ENCODE measurements around the gene CISD1. TPM values are rescaled to one million over a fixed set of nuclear protein-coding genes. Genes with fewer than 3 reads are reported as not detected.
"Not testable (repeated sequence)": the region's sequence is repeated elsewhere in the genome, so short reads cannot be mapped to it uniquely, and the experiment has no call there.

CISD1 gene
- 10 to 100 TPM; 42.3 to 44.0 TPM for total RNA-seq

GRCh38 chr10:58268946-58269781, at the start of gene CISD1:
Gene CISD1 (plus strand): TSS chr10:58269162. CDS start chr10:58269274, 112 bp downstream.
- intact Hi-C loops (cut with micrococcal nuclease), result loop anchor here (1.0 to 2.0 kb wide), 6 partner anchors 13 to 1908 kb away; partner anchors contain the start of genes CCDC6, TFAM, UBE2D1 and ZWINT
- no peaks in the 10 kb centered on the region for H3K36me3 Mint-ChIP-seq
- peak; percentile 96 for DNase-seq
- ChIA-PET POLR2A (interaction anchor here (1.1 to 2.0 kb wide), 3 partner anchors 10 to 116 kb away, joined by 3 to 13 read pairs (median 3); partner anchors contain the start of gene TFAM), CTCF (interaction anchor here (1.0 to 1.8 kb wide), 5 partner anchors 8 to 116 kb away, joined by 3 to 8 read pairs (median 4); partner anchors contain the start of gene TFAM)
- no peaks in the 10 kb centered on the region for H3K9me3 Mint-ChIP-seq
- no peaks in the 10 kb centered on the region for H3K27me3 Mint-ChIP-seq
- peaks cover 24% of the 10 kb centered on the region for H3K4me1 Mint-ChIP-seq (ENCODE audit: low read depth)
- peak within 1 kb of the TSS; percentile 84 for H3K4me3 Mint-ChIP-seq
- H3K27ac Mint-ChIP-seq, result peak within 1 kb of the TSS; percentile 94

- Mint-ChIP-seq H3K4me3 (no peak overlapping the region), H3K4me1 (ENCODE audit: low read depth) (no peaks in the 10 kb centered on the region), H3K27me3 (no peaks in the 10 kb centered on the region), H3K9me3 (no peaks in the 10 kb centered on the region), H3K27ac (no peak overlapping the region), H3K36me3 (peaks cover 24% of the 10 kb centered on the region)
- CTCF ChIA-PET, result no interaction called here
- POLR2A ChIA-PET, result no interaction called here
- DNase-seq, result no peak
- intact Hi-C loops (cut with micrococcal nuclease), result no loop called here
Measured at GRCh38 chr10:58219875-58220274, 49.1 kb upstream of the CISD1 start.

GRCh38 chr10:58220769-58221451, 48.1 kb upstream of the CISD1 start:
- intact Hi-C loops (cut with micrococcal nuclease), result no loop called here
- H3K27ac Mint-ChIP-seq, result no peak overlapping the region
- no peaks in the 10 kb centered on the region for H3K4me1 Mint-ChIP-seq (ENCODE audit: low read depth)
- no peak for DNase-seq
- no peaks in the 10 kb centered on the region for H3K9me3 Mint-ChIP-seq
- ChIA-PET POLR2A (no interaction called here), CTCF (interaction anchor here (1.0 kb wide), 1 partner anchor 38 kb away, joined by 3 read pairs; no protein-coding TSS in a partner anchor)
- H3K4me3 Mint-ChIP-seq, result no peak overlapping the region
- H3K27me3 Mint-ChIP-seq, result no peaks in the 10 kb centered on the region
- peaks cover 22% of the 10 kb centered on the region for H3K36me3 Mint-ChIP-seq

- DNase-seq, result no peak
- intact Hi-C loops (cut with micrococcal nuclease), result no loop called here
- Mint-ChIP-seq H3K9me3 (no peaks in the 10 kb centered on the region), H3K27me3 (no peaks in the 10 kb centered on the region), H3K36me3 (peaks cover 31% of the 10 kb centered on the region), H3K27ac (no peak overlapping the region), H3K4me3 (no peak overlapping the region), H3K4me1 (ENCODE audit: low read depth) (no peaks in the 10 kb centered on the region)
- ChIA-PET POLR2A (no interaction called here), CTCF (no interaction called here)
Measured at GRCh38 chr10:58225654-58226053, 43.3 kb upstream of the CISD1 start.

- DNase-seq; intact Hi-C loops (cut with micrococcal nuclease); H3K27me3 Mint-ChIP-seq; H3K27ac Mint-ChIP-seq; H3K4me3 Mint-ChIP-seq; H3K9me3 Mint-ChIP-seq; H3K4me1 Mint-ChIP-seq (ENCODE audit: low read depth); POLR2A ChIA-PET; CTCF ChIA-PET: not testable (repeated sequence)
- peaks cover 59% of the 10 kb centered on the region for H3K36me3 Mint-ChIP-seq
Measured at GRCh38 chr10:58229856-58230255, 39.1 kb upstream of the CISD1 start.

- Mint-ChIP-seq H3K27me3 (no peaks in the 10 kb centered on the region), H3K4me3 (no peak overlapping the region), H3K9me3 (peaks cover 2% of the 10 kb centered on the region), H3K27ac (peak overlapping the region; percentile 64), H3K4me1 (ENCODE audit: low read depth) (peaks cover 37% of the 10 kb centered on the region), H3K36me3 (peaks cover 50% of the 10 kb centered on the region)
- ChIA-PET POLR2A (no interaction called here), CTCF (no interaction called here)
- intact Hi-C loops (cut with micrococcal nuclease), result loop anchor here (1.0 kb wide), 2 partner anchors 29 to 45 kb away; no protein-coding TSS in a partner anchor
- no peak for DNase-seq
Measured at GRCh38 chr10:58237014-58237834, 31.7 kb upstream of the CISD1 start.

GRCh38 chr10:58239561-58240169, 29.3 kb upstream of the CISD1 start:
- CTCF ChIA-PET, result interaction anchor here (0.9 kb wide), 1 partner anchor 61 kb away, joined by 3 read pairs; no protein-coding TSS in a partner anchor
- intact Hi-C loops (cut with micrococcal nuclease), result no loop called here

GRCh38 chr10:58240531-58240930, 28.4 kb upstream of the CISD1 start:
- ChIA-PET CTCF (interaction anchor here (0.7 kb wide), 1 partner anchor 131 kb away, joined by 4 read pairs; no protein-coding TSS in a partner anchor), POLR2A (no interaction called here)
- Mint-ChIP-seq H3K4me3 (no peak overlapping the region), H3K27me3 (no peaks in the 10 kb centered on the region), H3K9me3 (peaks cover 11% of the 10 kb centered on the region), H3K27ac (no peak overlapping the region), H3K4me1 (ENCODE audit: low read depth) (peaks cover 37% of the 10 kb centered on the region), H3K36me3 (peaks cover 32% of the 10 kb centered on the region)
- intact Hi-C loops (cut with micrococcal nuclease), result no loop called here
- no peak for DNase-seq

More at GRCh38 chr10:58239561-58240169, 29.3 kb upstream of the CISD1 start:
- Mint-ChIP-seq H3K9me3 (peaks cover 7% of the 10 kb centered on the region), H3K4me3 (no peak overlapping the region), H3K27ac (no peak overlapping the region), H3K27me3 (no peaks in the 10 kb centered on the region), H3K36me3 (peaks cover 38% of the 10 kb centered on the region), H3K4me1 (ENCODE audit: low read depth) (peaks cover 37% of the 10 kb centered on the region)
- POLR2A ChIA-PET, result no interaction called here
- DNase-seq, result no peak

GRCh38 chr10:58241346-58241745, 27.6 kb upstream of the CISD1 start:
- H3K4me3 Mint-ChIP-seq, result no peak overlapping the region
- peaks cover 18% of the 10 kb centered on the region for H3K9me3 Mint-ChIP-seq
- intact Hi-C loops (cut with micrococcal nuclease), result no loop called here
- H3K27me3 Mint-ChIP-seq, result no peaks in the 10 kb centered on the region
- ChIA-PET POLR2A (interaction anchor here (0.7 kb wide), 1 partner anchor 43 kb away, joined by 3 read pairs; no protein-coding TSS in a partner anchor), CTCF (no interaction called here)
- H3K36me3 Mint-ChIP-seq, result peaks cover 25% of the 10 kb centered on the region
- no peak overlapping the region for H3K27ac Mint-ChIP-seq
- H3K4me1 Mint-ChIP-seq (ENCODE audit: low read depth), result peaks cover 37% of the 10 kb centered on the region
- DNase-seq, result no peak

- Mint-ChIP-seq H3K36me3 (peaks cover 13% of the 10 kb centered on the region), H3K27me3 (no peaks in the 10 kb centered on the region), H3K4me1 (ENCODE audit: low read depth) (peaks cover 26% of the 10 kb centered on the region), H3K27ac (no peak overlapping the region), H3K9me3 (peaks cover 21% of the 10 kb centered on the region), H3K4me3 (no peak overlapping the region)
- intact Hi-C loops (cut with micrococcal nuclease), result no loop called here
- DNase-seq, result no peak
- ChIA-PET POLR2A (no interaction called here), CTCF (no interaction called here)
Measured at GRCh38 chr10:58243269-58243668, 25.7 kb upstream of the CISD1 start.

- intact Hi-C loops (cut with micrococcal nuclease); DNase-seq; H3K27me3 Mint-ChIP-seq; POLR2A ChIA-PET; H3K27ac Mint-ChIP-seq; H3K4me3 Mint-ChIP-seq; CTCF ChIA-PET: not testable (repeated sequence)
- H3K4me1 Mint-ChIP-seq (ENCODE audit: low read depth), result peaks cover 26% of the 10 kb centered on the region
- H3K36me3 Mint-ChIP-seq, result peaks cover 13% of the 10 kb centered on the region
- peaks cover 25% of the 10 kb centered on the region for H3K9me3 Mint-ChIP-seq
Measured at GRCh38 chr10:58243801-58244200, 25.2 kb upstream of the CISD1 start.

Data from activated CD4-positive, alpha-beta memory T cell treated with anti-CD3 and anti-CD28 coated beads for 36 hours (primary cell).